ENCODE data around the gene PRRX2. TPM values are rescaled to one million over a fixed set of nuclear protein-coding genes. Genes with fewer than 3 reads are reported as not detected.

The PRRX2 gene
- total and polyA plus RNA-seq, 12 donors = 0.21 to 3.0 (median 0.45) TPM

DNA sequence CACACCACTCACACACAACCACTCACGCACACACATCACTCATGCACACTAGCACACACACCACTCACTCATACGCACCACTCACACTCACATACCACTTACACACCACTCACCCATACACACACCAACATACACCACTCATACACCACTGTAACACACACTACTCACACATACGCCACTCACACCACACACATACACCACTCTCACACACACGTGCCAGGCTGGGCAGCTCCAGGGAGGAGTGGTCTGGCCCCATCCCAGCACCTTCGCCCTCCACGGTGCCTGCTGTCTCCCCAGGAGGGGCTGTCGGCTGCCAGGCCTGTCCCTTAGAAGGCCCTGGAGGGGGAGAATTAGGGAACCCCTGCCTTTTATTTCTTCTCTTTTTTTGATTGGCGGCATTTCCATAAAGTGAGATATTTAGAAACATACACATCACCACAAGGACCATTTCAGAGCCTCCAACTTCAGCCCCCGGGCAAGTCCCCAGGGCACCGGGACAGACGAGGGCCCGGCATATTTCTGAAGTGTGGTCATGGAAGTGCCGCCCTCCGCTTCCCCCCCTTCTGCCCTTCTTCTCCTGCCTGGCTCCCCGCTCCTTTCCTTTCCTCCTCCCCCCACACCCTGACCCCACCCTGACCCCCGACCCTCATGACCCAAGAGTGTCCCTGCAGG, 17.2 kb upstream of the PRRX2 start:
- H3K4me3 ChIP-seq = no peak overlapping the region
- H3K36me3 ChIP-seq = no peaks in the 10 kb centered on the region
- H3K27me3 ChIP-seq = no peaks in the 10 kb centered on the region
- ATAC-seq = peak in 1 of 8 donors; percentile 10
- no peaks in the 10 kb centered on the region for H3K4me1 ChIP-seq
- TF ChIP-seq, protein P1, sequence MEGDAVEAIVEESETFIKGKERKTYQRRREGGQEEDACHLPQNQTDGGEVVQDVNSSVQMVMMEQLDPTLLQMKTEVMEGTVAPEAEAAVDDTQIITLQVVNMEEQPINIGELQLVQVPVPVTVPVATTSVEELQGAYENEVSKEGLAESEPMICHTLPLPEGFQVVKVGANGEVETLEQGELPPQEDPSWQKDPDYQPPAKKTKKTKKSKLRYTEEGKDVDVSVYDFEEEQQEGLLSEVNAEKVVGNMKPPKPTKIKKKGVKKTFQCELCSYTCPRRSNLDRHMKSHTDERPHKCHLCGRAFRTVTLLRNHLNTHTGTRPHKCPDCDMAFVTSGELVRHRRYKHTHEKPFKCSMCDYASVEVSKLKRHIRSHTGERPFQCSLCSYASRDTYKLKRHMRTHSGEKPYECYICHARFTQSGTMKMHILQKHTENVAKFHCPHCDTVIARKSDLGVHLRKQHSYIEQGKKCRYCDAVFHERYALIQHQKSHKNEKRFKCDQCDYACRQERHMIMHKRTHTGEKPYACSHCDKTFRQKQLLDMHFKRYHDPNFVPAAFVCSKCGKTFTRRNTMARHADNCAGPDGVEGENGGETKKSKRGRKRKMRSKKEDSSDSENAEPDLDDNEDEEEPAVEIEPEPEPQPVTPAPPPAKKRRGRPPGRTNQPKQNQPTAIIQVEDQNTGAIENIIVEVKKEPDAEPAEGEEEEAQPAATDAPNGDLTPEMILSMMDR (IDR thresholded peaks at IDR 0.05) = no peak
- intact Hi-C loops (cut with DNase I) = loop anchor here in 8 of 10 donors (5.0 to 10.0 kb wide), 3 partner anchors 77 to 139 kb away; no protein-coding TSS in a partner anchor
- H3K9me3 ChIP-seq = no peaks in the 10 kb centered on the region
- WGBS, 2 donors = 60 to 67% methylated on average over 15 to 16 of the region's 16 CpGs
- DNase-seq = no peak
- no peak overlapping the region for H3K27ac ChIP-seq

DNA sequence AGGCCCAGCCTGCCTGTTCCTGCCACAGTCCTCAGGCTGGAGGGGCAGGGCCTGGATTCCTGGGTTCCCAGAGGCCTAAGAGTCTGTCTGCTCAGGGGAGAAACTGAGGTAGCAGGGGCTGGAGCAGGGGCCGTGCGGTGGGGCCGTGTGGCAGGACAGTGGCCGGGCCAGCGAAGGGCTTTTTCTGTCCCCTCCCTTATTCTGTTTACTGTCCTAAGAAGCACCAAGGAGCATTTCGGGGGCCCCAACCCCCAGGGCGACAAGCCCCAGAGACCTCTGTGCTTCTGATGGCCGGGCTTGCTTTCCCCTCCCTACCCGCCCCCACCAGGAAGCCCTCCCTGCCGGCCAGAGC, 16.7 kb upstream of the PRRX2 start:
- DNase-seq (no peak), ATAC-seq (no peak)
- Histone ChIP-seq H3K4me3 (no peak overlapping the region), H3K9me3 (no peaks in the 10 kb centered on the region), H3K36me3 (no peaks in the 10 kb centered on the region), H3K4me1 (no peaks in the 10 kb centered on the region), H3K27ac (no peak overlapping the region), H3K27me3 (no peaks in the 10 kb centered on the region)
- TF ChIP-seq, protein P1 (IDR thresholded peaks at IDR 0.05) = no peak
- 73 to 84% methylated on average over 10 of the region's 10 CpGs for WGBS, 2 donors
- intact Hi-C loops (cut with DNase I) = loop anchor here in 8 of 10 donors (5.0 to 10.0 kb wide), 3 partner anchors 76 to 139 kb away; no protein-coding TSS in a partner anchor

DNA sequence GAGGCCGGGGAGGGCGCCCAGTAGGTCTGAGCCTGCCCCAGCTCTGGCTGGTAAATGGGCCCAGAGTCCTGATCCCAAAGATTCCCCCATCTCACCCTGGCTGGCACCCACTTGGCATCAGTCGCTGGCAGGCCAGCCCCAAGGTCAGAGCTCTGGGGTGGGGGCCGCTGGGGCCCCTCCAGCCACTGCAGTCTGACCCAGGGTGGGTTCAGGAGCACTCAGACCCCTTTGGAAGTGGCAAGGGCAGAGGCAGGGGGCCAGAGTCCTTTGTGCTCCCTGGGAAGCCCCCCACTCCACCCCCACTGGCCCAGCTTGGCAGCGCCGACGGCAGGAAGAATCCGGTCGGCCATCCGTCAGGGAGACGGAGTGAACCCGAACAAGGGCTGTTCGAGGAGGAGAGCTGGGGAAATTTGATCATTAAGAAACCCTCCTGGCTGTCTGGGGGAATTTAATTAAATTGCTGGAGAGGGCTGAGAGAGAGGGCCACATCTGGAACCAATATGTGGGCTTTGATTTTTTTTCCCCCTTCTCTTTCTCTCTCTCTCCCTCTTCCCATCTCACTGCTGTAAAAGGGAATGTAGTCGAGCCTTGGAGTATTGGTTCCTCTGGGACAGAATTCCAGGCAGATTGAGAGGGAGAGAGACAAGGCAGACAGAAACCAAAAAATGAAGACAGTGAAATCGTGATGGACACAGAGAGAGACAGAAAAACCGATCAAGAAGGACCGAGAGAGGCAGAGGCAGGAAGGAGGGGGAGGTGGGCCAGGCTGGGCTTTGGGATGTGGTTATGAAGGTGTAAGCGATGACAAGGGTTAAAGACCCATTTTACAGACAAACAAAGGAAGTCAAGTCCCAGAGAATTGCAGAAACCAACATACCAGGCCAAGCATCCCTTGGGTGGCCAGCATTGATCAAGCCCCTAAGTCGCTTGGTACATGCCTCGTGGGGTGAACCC, 15.4 kb upstream of the PRRX2 start:
- intact Hi-C loops (cut with DNase I) = loop anchor here in 9 of 10 donors (5.0 to 10.0 kb wide), 4 partner anchors 67 to 137 kb away; no protein-coding TSS in a partner anchor
- no peak overlapping the region for H3K27ac ChIP-seq

More for the DNA sequence above, 15.4 kb upstream of the PRRX2 start:
- no peak overlapping the region for H3K4me3 ChIP-seq
- H3K27me3 ChIP-seq = no peaks in the 10 kb centered on the region
- TF ChIP-seq, protein P1 (IDR thresholded peaks at IDR 0.05) = no peak
- H3K36me3 ChIP-seq = no peaks in the 10 kb centered on the region
- H3K4me1 ChIP-seq = peaks cover 0 to 11% (median 0%) of the 10 kb centered on the region in 9 donors
- DNase-seq (no peak), ATAC-seq (no peak)
- 83 to 89% methylated on average over 20 of the region's 20 CpGs for WGBS, 2 donors
- no peaks in the 10 kb centered on the region for H3K9me3 ChIP-seq
